Vagina (tissue), 2 donors: ENCODE measurements around the gene VGF. TPM values are rescaled to one million over a fixed set of nuclear protein-coding genes. Genes with fewer than 3 reads are reported as not detected.

Source experiments
- DNase-seq, 2 donors: peaks; one replicate each; pipeline ENCODE4 v3.0.0-alpha.2; 2017; ENCODE audit errors: extremely low spot score in 2 of 2
- H3K27ac ChIP-seq: fragments of 200-600 bp; sonication (generic); one replicate; pipeline ENCODE4 v1.5.1; 2019
- H3K27me3 ChIP-seq: fragments of 200-600 bp; sonication (generic); one replicate; pipeline ENCODE4 v1.5.1; 2019
- H3K36me3 ChIP-seq, 2 donors: fragments of 200-600 bp; sonication (generic); one replicate each; pipeline ENCODE4 v1.5.1; 2017 to 2019
- H3K4me1 ChIP-seq: fragments of 200-600 bp; sonication (generic); one replicate; pipeline ENCODE4 v1.5.1; 2019
- H3K4me3 ChIP-seq, 2 donors: fragments of 200-600 bp; sonication (generic); 1 replicate in 1 of 2; 2 replicates in 1 of 2; pipeline ENCODE4 v1.5.1; 2016 to 2019
- H3K9me3 ChIP-seq: fragments of 200-600 bp; sonication (generic); one replicate; pipeline ENCODE4 v1.5.1; 2019
- POLR2A ChIP-seq, 2 donors: fragments of 450-650 bp; IDR thresholded peaks; one replicate each; pipeline ENCODE4 v1.6.1; 2017; ENCODE audit warnings: antibody characterized with exemption in 2 of 2, mild to moderate bottlenecking in 2 of 2, moderate library complexity in 2 of 2
- POLR2AphosphoS5 ChIP-seq, 2 donors: sonication (generic); formaldehyde crosslinking; IDR thresholded peaks; one replicate each; pipeline ENCODE4 v1.9.0; 2017; ENCODE audit warnings: antibody characterized with exemption in 2 of 2, mild to moderate bottlenecking in 2 of 2, low read depth in 1 of 2; ENCODE audit not compliant: insufficient read depth in 1 of 2
- intact Hi-C: fragments of 100-400 bp; cut with DNase I; formaldehyde crosslinking; loops from one replicate; pipeline ENCODE4 v1.15.1; 2023
- total RNA-seq: library from RNA; depleted of rRNA; stranded (reverse); fragments of >200 nt; gene quantifications from one replicate; pipeline ENCODE4 v1.2.3, GENCODE V29; 2016
- TF ChIP-seq, protein P1 (sequence below), 3 experiments: fragments of 450-650 bp in 2 of 3; fragments of 200-600 bp in 1 of 3; sonication (generic) in 1 of 3; IDR thresholded peaks; one replicate each; pipeline ENCODE4 v1.5.1; 2017 to 2019; ENCODE audit warnings: antibody characterized with exemption in 3 of 3, mild to moderate bottlenecking in 2 of 3, moderate library complexity in 2 of 3

The VGF gene
- total RNA-seq, 1 donor from 2014 or later, result 1.2 TPM

DNA sequence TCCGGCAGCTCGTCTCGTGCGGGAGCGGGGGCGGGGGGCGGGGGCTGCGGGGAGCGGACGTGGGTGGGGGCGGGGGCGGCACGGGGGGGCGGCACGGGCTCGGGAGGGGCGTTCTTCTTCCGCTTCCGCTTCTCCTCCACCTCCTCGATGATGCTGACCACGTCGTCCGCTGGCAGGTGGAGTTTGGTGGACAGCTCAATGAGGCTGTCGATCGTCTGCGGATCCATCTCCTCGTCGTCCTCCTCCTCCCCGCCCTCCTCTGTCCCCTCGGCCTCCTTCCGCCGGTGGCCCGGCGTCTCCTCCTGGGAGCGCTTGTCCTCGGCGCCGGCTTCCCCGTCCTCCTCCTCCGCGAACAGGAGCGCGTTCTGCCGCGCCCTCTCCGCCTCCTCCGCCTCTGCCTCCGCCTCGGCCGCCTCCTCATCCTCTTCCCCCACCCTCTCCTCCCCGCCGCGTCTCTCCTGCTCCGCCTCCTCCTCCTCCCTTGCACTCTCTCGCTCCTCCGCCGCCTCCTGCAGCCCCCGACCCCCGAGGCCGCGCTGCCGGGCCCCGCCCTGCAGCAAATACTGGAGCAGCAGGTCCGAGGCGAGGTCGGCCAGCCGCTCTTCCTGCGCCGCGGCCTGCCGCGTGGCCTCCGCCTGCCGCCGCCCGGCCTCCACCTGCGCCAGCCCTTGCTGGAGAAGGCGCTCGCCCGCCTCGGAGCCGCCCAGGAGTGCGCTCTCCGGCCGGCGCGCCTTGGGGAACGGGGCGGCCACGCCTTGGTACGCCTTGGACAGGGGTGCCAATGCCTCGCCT lies 1.9 kb downstream of the VGF start:
- TF ChIP-seq, protein P1, sequence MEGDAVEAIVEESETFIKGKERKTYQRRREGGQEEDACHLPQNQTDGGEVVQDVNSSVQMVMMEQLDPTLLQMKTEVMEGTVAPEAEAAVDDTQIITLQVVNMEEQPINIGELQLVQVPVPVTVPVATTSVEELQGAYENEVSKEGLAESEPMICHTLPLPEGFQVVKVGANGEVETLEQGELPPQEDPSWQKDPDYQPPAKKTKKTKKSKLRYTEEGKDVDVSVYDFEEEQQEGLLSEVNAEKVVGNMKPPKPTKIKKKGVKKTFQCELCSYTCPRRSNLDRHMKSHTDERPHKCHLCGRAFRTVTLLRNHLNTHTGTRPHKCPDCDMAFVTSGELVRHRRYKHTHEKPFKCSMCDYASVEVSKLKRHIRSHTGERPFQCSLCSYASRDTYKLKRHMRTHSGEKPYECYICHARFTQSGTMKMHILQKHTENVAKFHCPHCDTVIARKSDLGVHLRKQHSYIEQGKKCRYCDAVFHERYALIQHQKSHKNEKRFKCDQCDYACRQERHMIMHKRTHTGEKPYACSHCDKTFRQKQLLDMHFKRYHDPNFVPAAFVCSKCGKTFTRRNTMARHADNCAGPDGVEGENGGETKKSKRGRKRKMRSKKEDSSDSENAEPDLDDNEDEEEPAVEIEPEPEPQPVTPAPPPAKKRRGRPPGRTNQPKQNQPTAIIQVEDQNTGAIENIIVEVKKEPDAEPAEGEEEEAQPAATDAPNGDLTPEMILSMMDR (IDR thresholded peaks at IDR 0.05), result no peak
- TF ChIP-seq POLR2A (IDR thresholded peaks at IDR 0.05) (no peak), POLR2AphosphoS5 (IDR thresholded peaks at IDR 0.05; ENCODE audit: insufficient read depth in 1 of 2, low read depth in 1 of 2) (no peak)
- peaks cover 40% of the 10 kb centered on the region for H3K4me1 ChIP-seq
- peaks cover 3% of the 10 kb centered on the region for H3K27me3 ChIP-seq
- peak overlapping the region; percentile 25 to 47 for H3K4me3 ChIP-seq
- no peaks in the 10 kb centered on the region for H3K9me3 ChIP-seq
- no peak for DNase-seq
- intact Hi-C loops, result no loop called here
- no peak overlapping the region for H3K27ac ChIP-seq
- peaks cover 0 to 22% of the 10 kb centered on the region in 2 donors for H3K36me3 ChIP-seq

DNA sequence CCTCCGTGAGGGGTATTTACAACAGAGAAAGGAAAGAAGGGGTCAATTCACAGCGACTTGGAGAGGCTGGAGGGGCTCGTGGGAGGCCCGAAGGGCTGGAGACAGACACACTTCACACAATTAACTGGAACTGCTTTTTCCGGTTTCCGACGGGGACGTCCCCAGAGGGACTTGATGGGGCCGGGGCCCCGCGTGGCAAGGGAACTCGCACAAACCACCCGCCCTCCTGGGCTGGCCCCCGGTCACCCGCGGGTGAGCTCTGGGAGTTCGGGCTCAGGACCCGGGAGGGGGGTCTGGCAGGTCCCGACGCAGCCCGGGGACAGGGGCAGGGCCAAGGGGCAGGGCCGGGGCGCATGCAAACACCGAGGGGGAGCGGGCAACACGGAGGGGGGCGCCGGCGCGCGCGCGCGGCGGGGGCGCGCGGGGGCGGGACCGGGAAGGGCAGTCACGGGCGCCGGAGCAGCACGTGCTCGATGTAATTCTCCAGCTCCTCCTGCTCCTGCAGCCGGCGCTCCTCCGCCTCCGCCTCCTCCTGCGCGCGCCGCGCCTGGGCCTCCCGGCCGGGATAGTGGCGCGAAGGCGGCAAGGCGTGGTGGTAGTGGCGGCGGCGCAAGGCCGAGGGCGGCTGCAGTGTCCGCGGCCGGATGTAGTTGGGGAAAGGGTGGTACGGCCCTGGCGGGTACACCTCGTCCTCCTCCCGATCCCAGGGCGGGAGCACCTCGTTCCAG lies 2.7 kb downstream of the VGF start:
- peaks cover 40% of the 10 kb centered on the region for H3K4me1 ChIP-seq
- intact Hi-C loops, result no loop called here
- H3K27me3 ChIP-seq, result peaks cover 3% of the 10 kb centered on the region
- peaks cover 0 to 29% of the 10 kb centered on the region in 2 donors for H3K36me3 ChIP-seq
- TF ChIP-seq, protein P1 (IDR thresholded peaks at IDR 0.05), result no peak
- TF ChIP-seq POLR2A (IDR thresholded peaks at IDR 0.05) (no peak), POLR2AphosphoS5 (IDR thresholded peaks at IDR 0.05; ENCODE audit: insufficient read depth in 1 of 2, low read depth in 1 of 2) (no peak)
- no peaks in the 10 kb centered on the region for H3K9me3 ChIP-seq
- DNase-seq, result no peak
- no peak overlapping the region for H3K27ac ChIP-seq
- peak overlapping the region; percentile 25 to 47 for H3K4me3 ChIP-seq

DNA sequence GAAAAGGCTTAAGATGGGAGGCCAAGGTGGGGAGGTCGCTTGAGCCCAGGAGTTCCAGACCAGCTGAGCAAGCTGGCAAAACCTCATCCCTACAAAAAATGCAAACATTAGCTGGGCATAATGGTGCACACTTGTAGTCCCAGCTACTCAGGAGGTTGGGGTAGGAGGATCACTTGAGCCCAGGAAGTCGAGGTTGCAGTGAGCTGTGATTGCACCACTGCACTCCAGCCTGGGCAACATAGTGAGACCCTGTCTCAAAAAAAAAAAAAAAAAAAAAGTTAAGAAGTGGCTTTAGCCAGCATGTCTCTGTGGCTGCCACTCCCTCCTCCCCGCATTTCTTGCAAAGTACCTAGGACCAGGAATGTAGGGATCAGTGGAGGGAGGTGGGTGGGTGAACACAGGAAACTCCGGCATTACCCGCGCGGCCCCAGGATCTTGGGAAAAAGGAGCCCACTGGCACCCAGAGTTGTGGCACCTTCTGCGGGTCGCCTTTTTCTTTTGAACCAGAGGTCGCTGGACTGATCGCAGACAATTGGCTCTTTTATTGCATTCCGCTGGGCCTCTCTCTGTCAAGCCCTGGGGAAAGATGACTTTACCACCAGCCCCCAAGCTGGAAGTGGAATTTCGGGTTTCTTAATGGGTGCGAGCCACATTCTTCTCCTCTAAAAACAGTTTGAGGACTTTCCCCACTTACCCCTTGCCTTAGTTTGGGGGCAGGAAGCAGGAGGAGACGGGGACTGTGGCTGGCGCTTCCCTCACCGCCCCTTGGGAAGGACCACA lies 3.5 kb downstream of the VGF start:
- no peak overlapping the region for H3K27ac ChIP-seq
- DNase-seq, result no peak
- H3K36me3 ChIP-seq, result peaks cover 0 to 29% of the 10 kb centered on the region in 2 donors
- H3K27me3 ChIP-seq, result peaks cover 3% of the 10 kb centered on the region
- no peak overlapping the region for H3K4me3 ChIP-seq
- H3K4me1 ChIP-seq, result peaks cover 40% of the 10 kb centered on the region
- no peak for TF ChIP-seq POLR2AphosphoS5 (IDR thresholded peaks at IDR 0.05; ENCODE audit: insufficient read depth in 1 of 2, low read depth in 1 of 2)
- no peak for TF ChIP-seq POLR2A (IDR thresholded peaks at IDR 0.05)
- TF ChIP-seq, protein P1 (IDR thresholded peaks at IDR 0.05), result no peak
- H3K9me3 ChIP-seq, result no peaks in the 10 kb centered on the region
- intact Hi-C loops, result no loop called here

DNA sequence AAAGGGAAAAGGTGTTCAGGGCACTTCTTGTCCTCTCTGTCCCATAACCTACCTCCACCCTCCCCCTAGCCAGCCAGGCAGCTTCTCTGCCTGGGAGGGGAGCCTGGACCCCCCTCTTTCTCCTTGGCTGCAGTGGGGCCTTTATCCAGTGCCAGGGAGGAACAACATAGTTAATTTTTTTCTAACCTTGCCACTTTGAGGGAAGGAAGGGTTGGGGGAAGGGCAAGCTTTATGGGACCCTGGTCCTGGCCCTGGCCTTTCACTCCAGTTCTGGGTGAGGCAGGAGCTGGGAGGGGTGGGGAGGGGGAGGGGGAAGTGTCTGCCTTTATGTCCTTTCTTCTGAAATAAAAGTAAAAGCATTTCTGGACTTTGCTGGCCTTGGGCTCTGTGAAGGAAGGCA lies 4.5 kb downstream of the VGF start:
- DNase-seq, result no peak
- intact Hi-C loops, result no loop called here

More for the DNA sequence above, 4.5 kb downstream of the VGF start:
- Histone ChIP-seq H3K27ac (no peak overlapping the region), H3K9me3 (no peaks in the 10 kb centered on the region), H3K4me1 (peaks cover 39% of the 10 kb centered on the region), H3K27me3 (peaks cover 3% of the 10 kb centered on the region), H3K36me3 (peaks cover 0 to 29% of the 10 kb centered on the region in 2 donors), H3K4me3 (no peak overlapping the region)
- TF ChIP-seq, protein P1 (IDR thresholded peaks at IDR 0.05), result no peak
- TF ChIP-seq POLR2AphosphoS5 (IDR thresholded peaks at IDR 0.05; ENCODE audit: insufficient read depth in 1 of 2, low read depth in 1 of 2) (no peak), POLR2A (IDR thresholded peaks at IDR 0.05) (no peak)
